ENCODE results near the gene SLC7A11. TPM values are rescaled to one million over a fixed set of nuclear protein-coding genes. Genes with fewer than 3 reads are reported as not detected.
A peak's percentile ranks its signal among the peaks of the same experiment; 100 is the strongest.

SLC7A11 gene
- polyA plus RNA-seq, 1 donor, result 0.96 TPM

DNA sequence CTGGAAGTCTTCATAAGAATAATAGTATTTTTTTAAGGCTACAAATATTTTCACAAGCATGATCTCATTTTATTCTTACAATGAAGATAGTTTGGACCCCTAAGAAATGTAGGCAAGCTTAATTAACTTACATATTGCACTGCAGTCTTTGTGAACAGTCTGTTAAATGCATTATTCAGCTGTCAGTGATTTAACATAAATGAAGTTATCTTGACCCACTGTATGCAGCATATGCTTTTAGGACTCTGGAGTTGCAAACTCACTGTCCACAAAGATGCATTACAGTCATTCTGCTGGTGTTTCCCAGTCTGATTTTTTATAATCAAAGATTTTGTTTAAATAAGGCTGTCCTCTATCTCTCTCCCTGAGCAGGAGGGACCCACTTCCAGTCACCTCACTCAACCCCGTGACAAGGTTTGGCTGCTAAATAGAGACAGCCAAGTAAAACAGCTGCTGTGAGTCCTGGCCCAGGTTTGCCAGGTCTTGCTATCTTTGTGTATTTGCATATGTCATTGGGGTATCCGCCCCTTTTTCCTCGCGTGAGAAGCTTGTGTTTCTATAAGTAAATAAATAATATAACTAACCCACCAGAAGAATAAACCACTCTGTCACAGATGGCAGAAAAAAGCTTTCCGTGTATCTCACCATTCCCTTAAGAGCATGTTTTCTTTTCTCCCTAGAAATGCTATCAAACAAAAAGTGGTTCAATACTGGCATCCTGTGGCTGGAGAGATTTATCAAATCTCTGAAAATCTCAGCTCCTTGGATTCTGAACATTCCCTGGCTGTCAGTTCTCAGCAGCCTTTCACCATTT is 67.0 kb downstream of the SLC7A11 start:
- no CpG with 5 or more reads among the region's 5 CpGs for WGBS (ENCODE audit: insufficient coverage, low lambda C conversion rate)
- Histone ChIP-seq H3K9me3 (ENCODE audit: control insufficient read depth, low read depth, low read length) (peaks cover 2% of the 10 kb centered on the region), H3K4me3 (ENCODE audit: low read length) (no peak overlapping the region), H3K4me1 (ENCODE audit: control insufficient read depth, insufficient read depth, low read length) (no peaks in the 10 kb centered on the region), H3K27ac (ENCODE audit: low read length) (no peak overlapping the region), H3K27me3 (ENCODE audit: control insufficient read depth, insufficient read depth, low read length) (no peaks in the 10 kb centered on the region), H3K36me3 (ENCODE audit: control insufficient read depth, insufficient read depth, low read length) (no peaks in the 10 kb centered on the region)
- peak; percentile 26 to 62 for DNase-seq

DNA sequence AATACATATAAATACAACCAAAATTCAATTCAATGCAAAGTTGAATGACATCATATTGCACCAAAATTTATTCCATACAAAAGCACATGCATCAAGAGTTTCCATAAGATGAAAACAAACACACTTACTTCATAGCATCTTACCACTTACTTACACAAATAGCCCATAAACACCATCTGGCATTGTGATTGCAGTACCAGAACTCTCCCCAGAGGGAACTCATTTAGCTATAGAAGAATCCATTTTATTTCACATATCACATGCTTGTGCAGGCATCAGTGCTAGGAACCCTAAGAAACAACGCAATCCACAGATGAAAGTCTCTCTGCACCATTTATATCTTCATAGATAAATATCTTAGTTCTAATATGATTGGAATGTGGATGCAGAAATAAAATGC is 77.9 kb downstream of the SLC7A11 start:
- no peak for DNase-seq
- H3K27me3 ChIP-seq (ENCODE audit: control insufficient read depth, insufficient read depth, low read length), result no peaks in the 10 kb centered on the region
- H3K36me3 ChIP-seq (ENCODE audit: control insufficient read depth, insufficient read depth, low read length), result no peaks in the 10 kb centered on the region
- no peak overlapping the region for H3K4me3 ChIP-seq (ENCODE audit: low read length)
- no peak overlapping the region for H3K27ac ChIP-seq (ENCODE audit: low read length)
- no peaks in the 10 kb centered on the region for H3K9me3 ChIP-seq (ENCODE audit: control insufficient read depth, low read depth, low read length)
- WGBS (ENCODE audit: insufficient coverage, low lambda C conversion rate), result 100% methylated on average over 1 of the region's 1 CpG
- no peaks in the 10 kb centered on the region for H3K4me1 ChIP-seq (ENCODE audit: control insufficient read depth, insufficient read depth, low read length)

GRCh38 chr4:138163171-138163570 is 79.0 kb downstream of the SLC7A11 start:
- no peaks in the 10 kb centered on the region for H3K36me3 ChIP-seq (ENCODE audit: control insufficient read depth, insufficient read depth, low read length)
- no peaks in the 10 kb centered on the region for H3K9me3 ChIP-seq (ENCODE audit: control insufficient read depth, low read depth, low read length)
- no peak overlapping the region for H3K4me3 ChIP-seq (ENCODE audit: low read length)
- 100% methylated on average over 1 of the region's 2 CpGs for WGBS (ENCODE audit: insufficient coverage, low lambda C conversion rate)
- DNase-seq, result no peak
- H3K27ac ChIP-seq (ENCODE audit: low read length), result no peak overlapping the region
- H3K27me3 ChIP-seq (ENCODE audit: control insufficient read depth, insufficient read depth, low read length), result no peaks in the 10 kb centered on the region
- H3K4me1 ChIP-seq (ENCODE audit: control insufficient read depth, insufficient read depth, low read length), result no peaks in the 10 kb centered on the region

- Histone ChIP-seq H3K9me3 (ENCODE audit: control insufficient read depth, low read depth, low read length) (no peaks in the 10 kb centered on the region), H3K27me3 (ENCODE audit: control insufficient read depth, insufficient read depth, low read length) (no peaks in the 10 kb centered on the region), H3K27ac (ENCODE audit: low read length) (no peak overlapping the region), H3K36me3 (ENCODE audit: control insufficient read depth, insufficient read depth, low read length) (no peaks in the 10 kb centered on the region), H3K4me3 (ENCODE audit: low read length) (no peak overlapping the region), H3K4me1 (ENCODE audit: control insufficient read depth, insufficient read depth, low read length) (no peaks in the 10 kb centered on the region)
- DNase-seq, result no peak
Measured at GRCh38 chr4:138162259-138162658, 79.9 kb downstream of the SLC7A11 start.

GRCh38 chr4:138161351-138161750 is 80.8 kb downstream of the SLC7A11 start:
- Histone ChIP-seq H3K27ac (ENCODE audit: low read length) (no peak overlapping the region), H3K9me3 (ENCODE audit: control insufficient read depth, low read depth, low read length) (no peaks in the 10 kb centered on the region), H3K4me3 (ENCODE audit: low read length) (no peak overlapping the region), H3K36me3 (ENCODE audit: control insufficient read depth, insufficient read depth, low read length) (no peaks in the 10 kb centered on the region), H3K4me1 (ENCODE audit: control insufficient read depth, insufficient read depth, low read length) (no peaks in the 10 kb centered on the region), H3K27me3 (ENCODE audit: control insufficient read depth, insufficient read depth, low read length) (no peaks in the 10 kb centered on the region)
- DNase-seq, result no peak
- WGBS (ENCODE audit: insufficient coverage, low lambda C conversion rate), result no CpG with 5 or more reads among the region's 2 CpGs

- no peaks in the 10 kb centered on the region for H3K36me3 ChIP-seq (ENCODE audit: control insufficient read depth, insufficient read depth, low read length)
- no peaks in the 10 kb centered on the region for H3K4me1 ChIP-seq (ENCODE audit: control insufficient read depth, insufficient read depth, low read length)
- no peaks in the 10 kb centered on the region for H3K27me3 ChIP-seq (ENCODE audit: control insufficient read depth, insufficient read depth, low read length)
- no peak overlapping the region for H3K4me3 ChIP-seq (ENCODE audit: low read length)
- H3K9me3 ChIP-seq (ENCODE audit: control insufficient read depth, low read depth, low read length), result no peaks in the 10 kb centered on the region
- no peak overlapping the region for H3K27ac ChIP-seq (ENCODE audit: low read length)
- no peak for DNase-seq
- 100% methylated on average over 1 of the region's 2 CpGs for WGBS (ENCODE audit: insufficient coverage, low lambda C conversion rate)
Measured at GRCh38 chr4:138158746-138159297, 83.3 kb downstream of the SLC7A11 start.

DNA sequence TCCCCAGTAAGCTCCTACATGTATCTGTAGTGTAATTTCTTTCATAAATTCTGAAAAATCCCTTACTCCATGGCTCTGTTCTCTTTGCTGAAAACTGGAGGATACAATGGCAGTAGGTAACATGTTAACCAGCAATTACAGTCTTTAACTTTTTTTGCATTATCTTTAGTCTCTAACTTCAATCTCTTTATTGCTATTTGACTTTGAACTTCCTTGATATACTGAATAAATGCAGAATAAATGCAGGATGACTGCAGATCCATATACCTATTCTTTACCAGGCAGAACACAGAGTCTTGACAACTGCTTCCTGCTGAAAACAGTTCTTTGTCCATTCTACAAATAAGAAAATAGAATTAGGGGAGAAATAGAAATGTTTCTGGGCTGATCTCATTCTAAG is 101.3 kb downstream of the SLC7A11 start:
- Histone ChIP-seq H3K27me3 (ENCODE audit: control insufficient read depth, insufficient read depth, low read length) (no peaks in the 10 kb centered on the region), H3K9me3 (ENCODE audit: control insufficient read depth, low read depth, low read length) (no peaks in the 10 kb centered on the region), H3K36me3 (ENCODE audit: control insufficient read depth, insufficient read depth, low read length) (no peaks in the 10 kb centered on the region), H3K4me1 (ENCODE audit: control insufficient read depth, insufficient read depth, low read length) (no peaks in the 10 kb centered on the region), H3K27ac (ENCODE audit: low read length) (no peak overlapping the region), H3K4me3 (ENCODE audit: low read length) (no peak overlapping the region)
- DNase-seq, result peak in 1 of 2 donors; percentile 24

DNA sequence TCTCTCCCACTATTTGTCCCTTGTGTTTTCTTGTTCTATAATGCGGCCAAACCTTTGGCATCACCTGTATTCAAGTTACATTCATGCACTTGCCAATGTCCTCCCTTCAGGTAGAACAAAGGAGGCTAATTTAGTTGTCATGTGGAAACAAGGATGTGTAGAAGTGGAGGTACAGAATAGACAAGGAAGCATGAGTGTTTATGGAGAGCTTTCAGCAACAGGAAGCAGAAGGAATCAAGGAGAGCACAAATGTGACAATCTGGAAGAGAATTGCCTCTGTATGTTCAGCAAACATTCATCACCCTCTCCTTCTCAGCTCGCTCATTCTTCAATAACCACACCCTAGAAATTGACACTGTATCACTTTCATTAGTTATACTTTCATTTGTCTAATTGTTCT is 103.4 kb downstream of the SLC7A11 start:
- DNase-seq, result no peak
- no peaks in the 10 kb centered on the region for H3K4me1 ChIP-seq (ENCODE audit: control insufficient read depth, insufficient read depth, low read length)
- no peaks in the 10 kb centered on the region for H3K27me3 ChIP-seq (ENCODE audit: control insufficient read depth, insufficient read depth, low read length)
- H3K27ac ChIP-seq (ENCODE audit: low read length), result no peak overlapping the region
- no peaks in the 10 kb centered on the region for H3K9me3 ChIP-seq (ENCODE audit: control insufficient read depth, low read depth, low read length)
- no peak overlapping the region for H3K4me3 ChIP-seq (ENCODE audit: low read length)
- no peaks in the 10 kb centered on the region for H3K36me3 ChIP-seq (ENCODE audit: control insufficient read depth, insufficient read depth, low read length)
- 90% methylated on average over 2 of the region's 2 CpGs for WGBS (ENCODE audit: insufficient coverage, low lambda C conversion rate)

DNA sequence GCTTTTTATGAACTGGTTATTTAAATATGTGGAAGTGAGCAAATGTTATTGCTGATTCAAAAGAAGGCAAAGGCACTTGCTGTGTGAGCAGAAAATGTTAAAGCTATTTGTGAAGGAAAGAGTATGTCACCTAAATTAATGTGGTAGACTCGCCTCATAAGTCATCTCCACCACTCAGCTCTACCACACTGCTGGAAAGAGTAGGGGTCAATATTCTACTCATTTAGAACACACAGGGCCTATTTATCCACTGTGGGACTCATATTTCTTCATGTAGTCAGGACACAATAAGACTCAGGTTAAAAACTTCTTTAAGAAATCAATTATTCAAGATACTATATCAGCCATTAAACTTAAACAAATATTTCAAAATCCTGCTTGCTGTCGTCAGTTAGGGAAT is 106.5 kb downstream of the SLC7A11 start:
- H3K9me3 ChIP-seq (ENCODE audit: control insufficient read depth, low read depth, low read length), result peaks cover 4% of the 10 kb centered on the region
- no peaks in the 10 kb centered on the region for H3K27me3 ChIP-seq (ENCODE audit: control insufficient read depth, insufficient read depth, low read length)
- no peaks in the 10 kb centered on the region for H3K36me3 ChIP-seq (ENCODE audit: control insufficient read depth, insufficient read depth, low read length)
- no peak for DNase-seq
- no peaks in the 10 kb centered on the region for H3K4me1 ChIP-seq (ENCODE audit: control insufficient read depth, insufficient read depth, low read length)
- H3K27ac ChIP-seq (ENCODE audit: low read length), result no peak overlapping the region
- H3K4me3 ChIP-seq (ENCODE audit: low read length), result no peak overlapping the region
- 43% methylated on average over 1 of the region's 2 CpGs for WGBS (ENCODE audit: insufficient coverage, low lambda C conversion rate)

DNA sequence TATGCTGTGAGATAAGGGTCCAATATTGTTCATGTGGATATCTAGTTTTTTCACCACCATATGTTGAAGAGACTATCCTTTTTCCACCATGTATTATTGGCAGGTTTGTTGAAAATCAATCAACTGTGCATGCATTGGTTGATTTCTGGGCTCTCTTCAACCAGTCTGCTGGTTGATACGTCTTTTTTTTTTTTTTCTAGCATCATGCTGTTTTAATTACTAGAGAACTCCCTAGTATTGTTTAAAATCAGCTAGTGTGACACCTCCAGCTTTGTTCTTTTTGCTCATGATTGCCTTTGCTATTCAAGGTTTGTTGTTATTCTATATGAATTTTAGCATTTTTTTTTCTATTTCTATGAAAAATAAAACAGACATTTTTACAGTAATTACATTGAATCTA is 123.9 kb downstream of the SLC7A11 start:
- Histone ChIP-seq H3K27me3 (ENCODE audit: control insufficient read depth, insufficient read depth, low read length) (no peaks in the 10 kb centered on the region), H3K4me3 (ENCODE audit: low read length) (no peak overlapping the region), H3K9me3 (ENCODE audit: control insufficient read depth, low read depth, low read length) (no peaks in the 10 kb centered on the region), H3K4me1 (ENCODE audit: control insufficient read depth, insufficient read depth, low read length) (no peaks in the 10 kb centered on the region), H3K36me3 (ENCODE audit: control insufficient read depth, insufficient read depth, low read length) (no peaks in the 10 kb centered on the region), H3K27ac (ENCODE audit: low read length) (no peak overlapping the region)
- 83% methylated on average over 1 of the region's 1 CpG for WGBS (ENCODE audit: insufficient coverage, low lambda C conversion rate)
- no peak for DNase-seq

- H3K27ac ChIP-seq (ENCODE audit: low read length), result no peak overlapping the region
- H3K36me3 ChIP-seq (ENCODE audit: control insufficient read depth, insufficient read depth, low read length), result no peaks in the 10 kb centered on the region
- no peak overlapping the region for H3K4me3 ChIP-seq (ENCODE audit: low read length)
- no peaks in the 10 kb centered on the region for H3K9me3 ChIP-seq (ENCODE audit: control insufficient read depth, low read depth, low read length)
- no peaks in the 10 kb centered on the region for H3K4me1 ChIP-seq (ENCODE audit: control insufficient read depth, insufficient read depth, low read length)
- no peaks in the 10 kb centered on the region for H3K27me3 ChIP-seq (ENCODE audit: control insufficient read depth, insufficient read depth, low read length)
- no CpG with 5 or more reads among the region's 2 CpGs for WGBS (ENCODE audit: insufficient coverage, low lambda C conversion rate)
- DNase-seq, result no peak
Measured at GRCh38 chr4:138115053-138115452, 127.1 kb downstream of the SLC7A11 start.

All from large intestine (tissue), 3 donors.